Hepatic stellate cell (primary cell): ENCODE data around the gene TMIGD2.
"Not testable (repeated sequence)": the region's sequence is repeated elsewhere in the genome, so short reads cannot be mapped to it uniquely, and the experiment has no call there.

Experiments used
- DNase-seq: peaks from one replicate; pipeline ENCODE4 v3.0.0; 2011; ENCODE audit warnings: low spot score

Gene TMIGD2

GRCh38 chr19:4302243-4302640 is at the start of gene TMIGD2:
TMIGD2 (minus strand) TSS chr19:4302389; CDS start chr19:4302385, 4 bp downstream.
- DNase-seq, result no peak

DNA sequence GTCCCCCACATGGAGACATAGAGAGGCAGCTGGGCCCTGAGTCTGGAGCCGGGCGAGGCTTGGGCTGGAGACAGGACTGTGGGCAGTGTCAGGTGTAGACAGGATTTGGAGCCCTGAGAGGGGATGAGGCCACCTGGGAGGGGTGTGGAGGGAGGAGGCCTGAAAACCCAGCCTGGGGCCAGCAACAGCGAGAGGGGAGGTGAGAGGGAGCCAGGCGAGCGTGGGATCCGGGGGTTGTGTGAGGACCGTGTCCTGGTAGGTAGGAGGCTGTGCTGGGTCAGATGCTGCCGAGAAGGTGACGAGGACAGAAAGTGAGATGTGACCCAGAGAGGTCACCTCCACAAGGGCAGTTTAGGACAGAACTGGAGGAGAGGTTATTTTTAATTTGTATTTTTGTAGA is 48.5 kb upstream of the TMIGD2 start:
- DNase-seq, result no peak

DNA sequence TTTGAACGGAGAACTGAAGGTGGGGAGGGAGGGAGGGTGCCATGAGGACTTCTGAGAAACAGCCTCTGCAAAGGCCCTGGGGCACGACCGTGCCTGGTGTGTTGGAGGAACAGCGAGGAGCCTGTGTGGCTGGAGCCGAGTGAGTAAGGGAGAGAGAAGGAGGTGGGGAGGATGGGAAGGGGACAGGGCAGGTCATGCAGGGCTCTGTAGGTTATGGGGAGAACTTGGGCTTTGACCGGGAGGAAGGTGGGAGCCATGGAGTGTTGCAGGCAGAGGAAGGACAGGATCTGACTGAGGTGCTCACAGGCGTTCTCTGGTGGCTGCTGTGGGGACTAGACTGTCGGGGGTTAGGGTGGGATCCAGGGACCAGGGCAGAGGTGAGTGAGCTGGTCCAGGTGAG is 47.9 kb upstream of the TMIGD2 start:
- no peak for DNase-seq

- not testable (repeated sequence) for DNase-seq
Observed at GRCh38 chr19:4349225-4349624, 47.0 kb upstream of the TMIGD2 start.

DNA sequence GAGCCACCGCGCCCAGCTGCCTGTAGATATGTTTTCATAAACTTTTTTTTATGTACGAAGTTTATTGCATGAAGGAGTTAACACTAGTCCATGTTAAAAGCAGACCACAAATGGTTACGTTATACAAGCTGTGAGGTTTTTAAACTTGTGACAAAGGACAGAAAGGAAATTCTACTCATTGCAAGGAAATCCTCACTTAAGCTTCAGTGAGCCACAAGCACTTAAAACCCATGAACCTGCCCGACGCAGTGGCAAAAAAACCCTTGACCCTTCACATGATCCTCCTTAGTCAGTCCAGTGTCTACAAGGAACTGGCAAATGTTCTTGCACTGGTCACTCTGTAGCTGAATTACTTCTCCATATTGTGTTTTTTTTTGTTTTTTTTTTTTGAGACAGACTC is 45.3 kb upstream of the TMIGD2 start:
- DNase-seq, result no peak

- no peak for DNase-seq
Observed at GRCh38 chr19:4346020-4346383, 43.8 kb upstream of the TMIGD2 start.

- DNase-seq, result no peak
Observed at GRCh38 chr19:4345342-4346019, 43.3 kb upstream of the TMIGD2 start.

DNA sequence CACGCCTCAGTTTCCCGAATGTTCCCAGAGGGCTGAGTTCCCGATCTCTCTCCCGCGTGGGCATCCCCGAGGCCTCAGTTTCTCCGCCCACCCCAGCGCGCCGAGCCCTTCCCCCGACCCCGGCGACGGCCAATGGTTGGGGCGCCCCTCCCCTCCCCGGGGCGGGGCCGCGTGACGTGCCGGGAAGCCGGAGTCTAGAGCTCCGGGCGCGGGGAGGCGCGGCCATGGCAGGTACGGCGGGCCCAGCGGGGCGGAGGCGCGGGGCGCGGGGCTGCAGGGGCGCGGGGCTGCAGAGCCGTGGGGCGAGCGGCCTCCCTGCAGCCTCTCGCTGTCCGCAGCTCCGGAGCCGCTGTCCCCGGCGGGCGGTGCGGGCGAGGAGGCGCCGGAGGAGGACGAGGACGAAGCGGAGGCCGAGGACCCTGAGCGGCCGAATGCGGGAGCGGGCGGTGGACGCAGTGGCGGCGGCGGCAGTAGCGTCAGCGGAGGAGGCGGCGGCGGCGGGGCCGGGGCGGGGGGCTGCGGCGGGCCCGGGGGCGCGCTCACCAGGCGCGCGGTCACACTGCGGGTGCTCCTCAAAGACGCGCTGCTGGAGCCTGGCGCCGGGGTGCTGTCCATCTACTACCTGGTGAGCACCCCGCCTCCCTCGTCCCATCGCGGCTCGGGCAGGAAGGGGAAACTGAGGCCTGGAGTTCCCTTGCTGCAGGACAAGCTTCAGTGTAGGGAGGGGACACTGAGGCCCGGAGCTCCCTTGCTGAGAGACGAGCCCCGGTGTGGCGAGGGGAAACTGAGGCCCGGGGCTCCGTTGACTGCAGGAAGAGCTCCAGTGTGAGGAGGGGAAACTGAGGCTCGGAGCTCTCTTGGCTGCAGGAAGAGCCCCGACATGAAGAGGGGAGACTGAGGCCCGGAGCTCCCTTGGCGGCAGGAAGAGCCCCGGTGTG is 41.5 kb upstream of the TMIGD2 start, which contains the start of gene MPND:
Gene MPND, plus strand, starts transcription at position 193 of the 938 bp plus-strand sequence. Its CDS starts 32 bp downstream, at position 225.
- peak; percentile 82 for DNase-seq

DNA sequence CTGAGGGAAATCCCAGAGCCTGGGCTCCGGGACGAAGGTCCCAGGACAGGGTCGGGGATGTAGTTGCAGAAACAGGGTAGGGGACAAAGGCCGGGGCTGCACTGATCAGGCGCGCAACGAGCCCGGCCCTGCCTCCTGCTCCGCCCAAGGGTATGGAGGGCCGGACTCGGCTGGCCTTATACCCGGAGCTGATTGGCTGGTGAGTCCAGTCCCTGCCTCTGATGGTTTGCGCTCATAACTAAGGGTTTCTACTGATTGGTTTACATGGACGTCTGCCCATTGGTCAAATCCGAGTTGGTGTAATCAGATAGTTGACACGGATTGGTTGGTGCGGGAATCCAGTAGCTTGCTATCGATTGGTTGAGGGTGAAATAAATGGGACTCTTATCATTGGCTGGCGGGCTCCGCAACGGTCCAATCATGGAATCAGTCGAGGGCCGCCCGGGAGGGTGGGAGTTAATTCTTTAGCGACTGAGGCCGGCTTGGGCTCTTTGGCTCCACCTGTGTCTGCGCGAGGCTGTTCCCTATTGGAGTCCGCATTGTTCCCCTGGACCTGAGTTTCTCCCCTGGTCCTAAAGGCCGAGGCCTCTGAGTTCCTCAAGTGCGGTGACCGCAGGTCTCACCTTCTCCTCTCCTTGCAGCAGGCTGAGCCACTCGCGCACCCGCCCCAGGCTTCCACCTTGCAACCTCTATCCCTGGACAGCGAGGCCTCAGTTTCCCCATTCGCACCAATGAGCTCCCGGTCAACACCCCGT is 40.6 kb upstream of the TMIGD2 start:
- peak; percentile 99 for DNase-seq

DNA sequence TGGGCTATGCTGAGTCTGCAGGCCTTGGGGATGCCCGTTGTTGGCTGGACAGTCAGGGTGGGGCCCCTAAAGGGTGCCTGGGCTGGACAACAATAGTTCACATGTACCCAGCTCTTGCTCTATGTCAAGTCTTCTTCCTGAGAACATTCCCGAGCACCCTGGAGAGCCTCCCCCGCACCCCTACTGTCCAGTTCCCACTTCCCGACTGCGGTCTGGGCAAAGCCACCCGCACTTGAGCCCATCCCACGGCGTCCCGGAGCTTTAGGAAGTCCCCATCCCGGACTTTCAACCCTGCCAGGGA is 40.1 kb upstream of the TMIGD2 start:
- no peak for DNase-seq

- DNase-seq, result no peak
Observed at GRCh38 chr19:4338441-4339355, 36.5 kb upstream of the TMIGD2 start, which contains the start of gene STAP2. STAP2 (minus strand) TSS chr19:4338827; CDS start chr19:4338753, 74 bp downstream.

DNA sequence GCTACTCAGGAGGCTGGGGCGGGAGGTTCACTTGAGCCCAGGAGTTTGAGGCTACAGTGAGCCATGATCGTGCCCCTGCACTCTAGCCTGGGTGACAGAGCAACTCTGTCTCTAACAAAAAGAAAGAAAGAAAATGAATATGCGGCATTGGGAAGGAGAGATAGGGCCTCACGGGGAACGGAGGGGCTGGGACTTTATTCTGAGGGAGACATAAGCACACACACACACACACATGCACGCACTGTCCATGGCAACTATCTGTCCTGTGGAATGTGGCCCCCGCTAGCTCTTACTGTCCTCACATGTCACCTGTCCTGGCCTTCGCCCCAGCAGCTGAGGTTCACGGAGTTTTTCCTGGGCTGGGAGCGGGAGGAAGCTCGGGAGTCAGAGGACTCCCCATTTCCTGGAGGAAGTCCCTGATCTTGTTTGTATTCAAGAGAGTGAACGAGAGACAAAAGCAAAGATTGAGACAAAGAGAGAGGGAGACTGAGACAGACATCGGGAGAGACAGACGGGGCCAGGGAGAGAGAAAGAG is 35.8 kb upstream of the TMIGD2 start:
- no peak for DNase-seq

DNA sequence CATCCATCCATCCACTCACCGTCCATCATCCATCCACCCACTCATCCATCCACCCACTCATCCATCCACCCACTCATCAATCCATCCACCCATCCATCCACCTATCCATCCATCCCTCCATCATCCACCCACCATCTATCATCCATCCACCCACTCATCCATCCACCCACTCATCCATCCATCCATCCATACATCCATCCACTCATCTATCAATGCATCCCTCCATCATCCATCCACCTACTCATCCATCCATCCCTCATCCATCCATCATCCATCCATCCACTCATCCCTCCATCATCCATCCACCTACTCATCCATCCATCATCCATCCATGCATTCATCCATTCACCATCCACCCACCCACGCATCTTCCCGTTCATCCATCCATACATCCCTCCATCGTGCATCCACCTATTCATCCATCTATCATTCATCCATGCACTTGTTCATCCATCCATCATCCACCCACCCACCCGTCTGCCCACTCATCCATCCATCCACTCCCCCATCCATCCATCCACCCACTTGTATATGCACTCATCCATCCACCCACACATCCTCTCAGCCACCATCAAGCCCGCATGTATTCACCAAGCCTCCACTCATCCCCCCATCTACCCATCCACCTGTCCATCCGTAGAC is 32.9 kb upstream of the TMIGD2 start:
- DNase-seq, result no peak

DNA sequence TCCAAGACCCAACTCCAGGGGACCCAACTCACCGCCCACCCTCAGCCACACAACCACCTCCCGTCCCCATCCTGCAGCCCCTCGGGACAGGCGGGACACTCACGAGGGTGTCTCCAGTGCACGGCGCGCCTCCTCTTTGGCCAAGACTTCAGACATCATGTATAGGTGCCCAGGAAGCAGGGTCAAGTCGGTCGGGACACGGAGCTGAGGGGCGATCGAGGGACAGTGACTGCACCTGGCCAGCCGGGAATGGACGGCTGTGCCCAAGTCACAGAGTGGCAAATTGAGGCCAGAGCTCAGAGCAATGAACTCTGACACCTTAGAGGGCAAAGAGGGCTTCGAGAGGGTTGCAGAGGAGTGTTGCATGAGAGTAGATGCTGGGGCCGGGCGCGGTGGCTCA is 27.7 kb upstream of the TMIGD2 start:
- no peak for DNase-seq

- DNase-seq, result not testable (repeated sequence)
Observed at GRCh38 chr19:4328991-4329681, 26.9 kb upstream of the TMIGD2 start.

- DNase-seq, result peak; percentile 88
Observed at GRCh38 chr19:4328243-4328990, 26.2 kb upstream of the TMIGD2 start.

GRCh38 chr19:4327877-4328242 is 25.7 kb upstream of the TMIGD2 start:
- no peak for DNase-seq

- no peak for DNase-seq
Observed at GRCh38 chr19:4327252-4327876, 25.2 kb upstream of the TMIGD2 start.

DNA sequence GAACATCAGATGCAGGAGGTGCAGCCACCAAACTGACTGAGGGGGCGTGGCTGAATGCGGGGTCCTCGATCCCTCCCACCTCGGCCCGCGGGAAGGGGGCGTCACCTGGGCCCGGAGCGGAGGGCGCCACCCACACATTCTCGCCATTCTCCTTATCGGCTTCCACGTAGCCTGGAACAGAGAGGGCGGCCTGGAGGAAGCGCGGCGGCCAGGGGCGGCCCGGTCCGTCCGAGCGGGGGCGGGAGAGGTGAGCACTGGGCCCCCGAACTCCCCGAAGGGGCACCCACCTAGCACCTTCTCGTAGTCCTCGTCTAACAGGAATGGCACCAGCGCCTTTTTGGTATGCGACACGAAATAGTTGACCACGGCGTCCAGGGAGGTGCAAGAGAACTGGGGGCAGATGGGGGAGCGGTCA is 24.7 kb upstream of the TMIGD2 start:
- no peak for DNase-seq
